DND-41 (cell line): Measurements from ENCODE around the gene IL3.

Experiments used
- ATAC-seq: fragments of 200-7000 bp; cut with Tn5 transposase; 3 replicates; pipeline ENCODE4 v1.9.1; 2021; ENCODE audit warnings: low read depth; ENCODE audit not compliant: insufficient read depth
- DNase-seq: peaks from one replicate; pipeline ENCODE4 v3.0.0-alpha.2; 2020
- H2AFZ ChIP-seq: 2 replicates; pipeline ENCODE4 v1.6.0; 2012; ENCODE audit warnings: low read depth, low read length
- H3K27ac ChIP-seq: 2 replicates; pipeline ENCODE4 v1.5.1; 2012; ENCODE audit warnings: low read length, inconsistent platforms
- H3K27me3 ChIP-seq: fragments of 200-600 bp; sonication (generic); 2 replicates; pipeline ENCODE4 v1.6.0; 2012; ENCODE audit warnings: low read length, mild to moderate bottlenecking, inconsistent platforms; ENCODE audit not compliant: insufficient read depth, poor library complexity
- H3K36me3 ChIP-seq: 2 replicates; pipeline ENCODE4 v1.5.1; 2012; ENCODE audit warnings: low read length, inconsistent platforms; ENCODE audit not compliant: insufficient read depth
- H3K4me1 ChIP-seq: 2 replicates; pipeline ENCODE4 v1.5.1; 2012; ENCODE audit warnings: mild to moderate bottlenecking, low read length; ENCODE audit not compliant: insufficient read depth
- H3K4me2 ChIP-seq: 2 replicates; pipeline ENCODE4 v1.6.0; 2012; ENCODE audit warnings: mild to moderate bottlenecking, moderate library complexity, low read length, inconsistent platforms; ENCODE audit not compliant: insufficient read depth
- H3K4me3 ChIP-seq, 2 experiments: fragments of 200-600 bp in 1 of 2; shearing (Covaris generic) in 1 of 2; 2 replicates each; pipeline ENCODE4 v1.5.1; 2012 to 2016; ENCODE audit warnings: inconsistent platforms in 2 of 2, low read length in 2 of 2, mild to moderate bottlenecking in 2 of 2, low read depth in 1 of 2, moderate library complexity in 1 of 2
- H3K79me2 ChIP-seq: 2 replicates; pipeline ENCODE4 v1.6.0; 2012; ENCODE audit warnings: low read length, inconsistent platforms; ENCODE audit not compliant: insufficient read depth
- H3K9ac ChIP-seq: 2 replicates; pipeline ENCODE4 v1.6.0; 2012; ENCODE audit warnings: low read depth, mild to moderate bottlenecking, inconsistent platforms, low read length, moderate library complexity
- H3K9me3 ChIP-seq: 2 replicates; pipeline ENCODE4 v1.5.1; 2012; ENCODE audit warnings: low read length, moderate library complexity, mild to moderate bottlenecking, inconsistent platforms; ENCODE audit not compliant: insufficient read depth, severe bottlenecking
- H4K20me1 ChIP-seq: 2 replicates; pipeline ENCODE4 v1.6.0; 2012; ENCODE audit warnings: low read length; ENCODE audit not compliant: insufficient read depth
- CTCF ChIP-seq: IDR thresholded peaks from 2 replicates; pipeline ENCODE4 v1.5.1; 2012; ENCODE audit warnings: borderline replicate concordance, low read length, moderate library complexity, mild to moderate bottlenecking; ENCODE audit not compliant: poor library complexity, severe bottlenecking; ENCODE audit errors: extremely low read depth
- EZH2 ChIP-seq: IDR thresholded peaks from 3 replicates; pipeline ENCODE4 v1.6.1; 2012; ENCODE audit warnings: borderline replicate concordance, low read depth, mild to moderate bottlenecking, moderate library complexity, low read length, inconsistent platforms; ENCODE audit not compliant: severe bottlenecking

Gene IL3

GRCh38 chr5:132076983-132077382 lies 16.5 kb downstream of the IL3 start:
- no peak overlapping the region for H3K4me3 ChIP-seq
- H3K27ac ChIP-seq: no peak overlapping the region
- no peak overlapping the region for H3K9ac ChIP-seq
- no peak overlapping the region for H2AFZ ChIP-seq
- H3K79me2 ChIP-seq: no peaks in the 10 kb centered on the region
- peaks cover 7% of the 10 kb centered on the region; the same call in 1 of the 2 replicates for H4K20me1 ChIP-seq
- H3K36me3 ChIP-seq: no peaks in the 10 kb centered on the region
- TF ChIP-seq EZH2: no peak
- no peak for TF ChIP-seq CTCF
- peaks cover 11% of the 10 kb centered on the region for H3K27me3 ChIP-seq
- no peaks in the 10 kb centered on the region for H3K9me3 ChIP-seq
- DNase-seq (no peak), ATAC-seq (no peak)
- H3K4me1 ChIP-seq: no peaks in the 10 kb centered on the region
- no peak overlapping the region for H3K4me2 ChIP-seq

- H3K36me3 ChIP-seq: no peaks in the 10 kb centered on the region
- no peak overlapping the region for H2AFZ ChIP-seq
- no peaks in the 10 kb centered on the region for H3K9me3 ChIP-seq
- H3K4me3 ChIP-seq: no peak overlapping the region
- ATAC-seq: no peak
- no peaks in the 10 kb centered on the region for H3K4me1 ChIP-seq
- no peaks in the 10 kb centered on the region for H3K79me2 ChIP-seq
- TF ChIP-seq CTCF: no peak
- no peak overlapping the region for H3K4me2 ChIP-seq
- H3K9ac ChIP-seq: no peak overlapping the region
- H4K20me1 ChIP-seq: peaks cover 2% of the 10 kb centered on the region; the same call in 1 of the 2 replicates
- H3K27ac ChIP-seq: no peak overlapping the region
- no peak for DNase-seq
- no peaks in the 10 kb centered on the region for H3K27me3 ChIP-seq
Observed at GRCh38 chr5:132079081-132079480, 18.6 kb downstream of the IL3 start.

- peaks cover 2% of the 10 kb centered on the region; the same call in 1 of the 2 replicates for H4K20me1 ChIP-seq
- H3K4me3 ChIP-seq: no peak overlapping the region
- H3K79me2 ChIP-seq: no peaks in the 10 kb centered on the region
- no peak overlapping the region for H3K4me2 ChIP-seq
- DNase-seq (no peak), ATAC-seq (no peak)
- no peaks in the 10 kb centered on the region for H3K36me3 ChIP-seq
- H2AFZ ChIP-seq: no peak overlapping the region
- TF ChIP-seq CTCF: no peak
- no peak for TF ChIP-seq EZH2
- H3K27me3 ChIP-seq: no peaks in the 10 kb centered on the region
- H3K9ac ChIP-seq: no peak overlapping the region
- no peak overlapping the region for H3K27ac ChIP-seq
- no peaks in the 10 kb centered on the region for H3K4me1 ChIP-seq
- no peaks in the 10 kb centered on the region for H3K9me3 ChIP-seq
Observed at GRCh38 chr5:132079619-132080018, 19.2 kb downstream of the IL3 start.

GRCh38 chr5:132080595-132080994 lies 20.1 kb downstream of the IL3 start:
- Histone ChIP-seq H3K27ac (no peak overlapping the region), H3K9me3 (no peaks in the 10 kb centered on the region), H3K79me2 (no peaks in the 10 kb centered on the region), H3K4me2 (no peak overlapping the region), H3K27me3 (peaks cover 3% of the 10 kb centered on the region), H3K4me3 (no peak overlapping the region), H3K36me3 (no peaks in the 10 kb centered on the region), H3K4me1 (no peaks in the 10 kb centered on the region), H4K20me1 (peaks cover 2% of the 10 kb centered on the region; the same call in 1 of the 2 replicates), H3K9ac (no peak overlapping the region), H2AFZ (no peak overlapping the region)
- TF ChIP-seq CTCF (no peak), EZH2 (no peak)
- ATAC-seq: no peak
- DNase-seq: no peak
